Heart right ventricle (tissue), 16 donors: ENCODE data around the gene SLC22A4. TPM values are rescaled to one million over a fixed set of nuclear protein-coding genes. Genes with fewer than 3 reads are reported as not detected.

ENCODE experiments used
- ATAC-seq, 8 donors: fragments of 200-7000 bp; cut with Tn5 transposase; one replicate each; pipeline ENCODE4 v1.9.1; 2020; ENCODE audit warnings: mild to moderate bottlenecking in 8 of 8, moderate library complexity in 8 of 8, moderate number of reproducible peaks in 1 of 8
- DNase-seq, 2 donors: peaks; one replicate each; pipeline ENCODE4 v3.0.0-alpha.2; 2020
- H3K27ac ChIP-seq, 10 donors: fragments of 200-600 bp; sonication (generic) in 2 of 10; one replicate each; pipeline versions ENCODE4 v1.5.0 to v1.8.0; 2020 to 2022; ENCODE audit warnings: mild to moderate bottlenecking in 3 of 10
- H3K27me3 ChIP-seq, 7 donors: fragments of 200-600 bp; one replicate each; pipeline ENCODE4 v1.8.0; 2021 to 2022; ENCODE audit warnings: mild to moderate bottlenecking in 2 of 7
- H3K36me3 ChIP-seq, 9 donors: fragments of 200-600 bp; sonication (generic) in 1 of 9; one replicate each; pipeline versions ENCODE4 v1.5.0 to v1.8.0; 2020 to 2022; ENCODE audit warnings: mild to moderate bottlenecking in 2 of 9
- H3K4me1 ChIP-seq, 9 donors: fragments of 200-600 bp; sonication (generic) in 1 of 9; one replicate each; pipeline versions ENCODE4 v1.5.0 to v1.8.0; 2020 to 2022; ENCODE audit warnings: mild to moderate bottlenecking in 4 of 9
- H3K4me3 ChIP-seq, 10 donors: fragments of 200-600 bp; sonication (generic) in 2 of 10; one replicate each; pipeline versions ENCODE4 v1.5.0 to v1.8.0; 2020 to 2022; ENCODE audit warnings: mild to moderate bottlenecking in 7 of 10, moderate library complexity in 2 of 10
- H3K9me3 ChIP-seq, 11 donors: fragments of 200-600 bp in 10 of 11; sonication (generic) in 2 of 11; one replicate each; pipeline versions ENCODE4 v1.5.0 to v1.8.0; 2013 to 2022; ENCODE audit warnings: mild to moderate bottlenecking in 2 of 11, control low read depth in 1 of 11, moderate library complexity in 1 of 11
- WGBS, 2 donors: extraction: QIAGEN DNeasy Blood & Tissue Kit; methylation state at CpG; one replicate each; pipeline ENCODE4 v1.1.7; 2013; ENCODE audit warnings: inconsistent platforms in 1 of 2; 5-methylcytosine and 5-hydroxymethylcytosine counted together
- intact Hi-C, 10 donors: fragments of 100-400 bp; cut with DNase I; formaldehyde crosslinking; loops; one replicate each; pipeline versions ENCODE4 v1.11.1 to v1.14.2; 2022
- polyA plus RNA-seq, 2 donors: library from polyadenylated mRNA; stranded (reverse); fragments of 200-250 nt; gene quantifications; one replicate each; pipeline ENCODE4 v1.2.3, GENCODE V29; 2013
- total RNA-seq, 10 donors: library from RNA; stranded (reverse); fragmentation: NEBNext Ultra II Directional in 3 of 10; extraction: Animal tissue kit (Norgen Biotek cat#: 25700) in 3 of 10; gene quantifications; one replicate each; pipeline versions ENCODE4 v1.2.1 to v1.2.4, GENCODE V29; 2021 to 2023
- TF ChIP-seq, protein P1 (sequence below), 9 donors: fragments of 200-600 bp; sonication (generic) in 2 of 9; IDR thresholded peaks; one replicate each; pipeline versions ENCODE4 v1.5.0 to v1.8.0; 2021 to 2022; ENCODE audit warnings: antibody characterized with exemption in 9 of 9, mild to moderate bottlenecking in 5 of 9, moderate library complexity in 1 of 9
- donor health status: Arrhythmogenic right ventricular cardiomyopathy.
- donor health status: ischemic (EF 13 %, LVEDD 7.1; RV severe dilation, severe dysfunction).
- donor health status: healthy with polysubstance abuse.
- donor health status: DM: no; HTN: yes; CAD: no.
- donor health status: DM: no; HTN: no; CAD: no.
- donor health status: ischemic (EF 25% LVEDD 6.9; RV normal size, moderate dysfunction).
- donor health status: ischemic (EF 25% LVEDD 5.7; RV mildly dilated, moderate dysfunction).
- donor health status: healthy.
- donor health status: DM: yes; HTN: yes; CAD: no.
- donor health status: Ischemic cardiomyopathy.
- donor health status: ischemic (EF 35%, LVEDD 5.7; RV mildly dilated, moderate dysfunction).
- donor health status: nonischemic (EF 11% LVEDD 7.7; RV severe dilation, severe dysfunction).
- donor health status: DM: yes; HTN: yes; CAD: no.
- donor health status: PGD.
- donor health status: ischemic (EF 29% LVEDD 5.4; RV normal size, mild dysfunction).
- donor health status: nonischemic (EF 23%, LVEDD 6.1; RV moderate dilation, normal function).

Gene SLC22A4
- total and polyA plus RNA-seq, 12 donors = 0.39 to 9.0 (median 2.1) TPM

DNA sequence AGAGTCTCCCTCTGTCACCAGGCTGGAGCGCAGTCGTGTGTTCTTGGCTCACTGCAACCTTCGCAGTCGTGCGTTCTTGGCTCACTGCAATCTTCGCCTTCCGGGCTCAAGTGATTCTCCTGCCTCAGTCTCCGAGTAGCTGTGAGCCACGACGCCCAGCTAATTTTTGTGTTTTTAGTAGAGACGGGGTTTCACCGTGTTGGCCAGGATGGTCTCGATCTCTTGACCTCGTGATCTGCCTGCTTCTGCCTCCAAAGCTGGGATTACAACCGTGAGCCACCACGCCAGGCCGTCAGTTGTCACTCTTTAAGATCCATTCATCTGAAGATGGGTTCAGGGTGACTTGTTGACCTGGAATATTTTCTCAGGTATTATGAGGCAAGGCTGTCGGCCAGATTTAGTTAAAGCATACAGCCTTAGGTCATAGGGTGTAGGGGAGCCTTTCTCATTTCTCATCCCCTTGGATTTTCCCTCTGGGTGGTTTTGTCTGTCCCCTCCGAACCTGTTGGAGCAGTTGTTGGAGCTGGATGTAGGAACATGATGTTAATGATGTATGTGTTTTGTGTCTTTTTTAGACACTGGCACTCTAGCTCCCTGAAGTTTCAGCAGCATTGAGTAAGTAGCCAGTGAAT, 76.9 kb downstream of the SLC22A4 start:
- DNase-seq (peak in 1 of 2 donors; percentile 32), ATAC-seq (peak in 5 of 8 donors; percentile 24 to 45 (median 31))
- TF ChIP-seq, protein P1, sequence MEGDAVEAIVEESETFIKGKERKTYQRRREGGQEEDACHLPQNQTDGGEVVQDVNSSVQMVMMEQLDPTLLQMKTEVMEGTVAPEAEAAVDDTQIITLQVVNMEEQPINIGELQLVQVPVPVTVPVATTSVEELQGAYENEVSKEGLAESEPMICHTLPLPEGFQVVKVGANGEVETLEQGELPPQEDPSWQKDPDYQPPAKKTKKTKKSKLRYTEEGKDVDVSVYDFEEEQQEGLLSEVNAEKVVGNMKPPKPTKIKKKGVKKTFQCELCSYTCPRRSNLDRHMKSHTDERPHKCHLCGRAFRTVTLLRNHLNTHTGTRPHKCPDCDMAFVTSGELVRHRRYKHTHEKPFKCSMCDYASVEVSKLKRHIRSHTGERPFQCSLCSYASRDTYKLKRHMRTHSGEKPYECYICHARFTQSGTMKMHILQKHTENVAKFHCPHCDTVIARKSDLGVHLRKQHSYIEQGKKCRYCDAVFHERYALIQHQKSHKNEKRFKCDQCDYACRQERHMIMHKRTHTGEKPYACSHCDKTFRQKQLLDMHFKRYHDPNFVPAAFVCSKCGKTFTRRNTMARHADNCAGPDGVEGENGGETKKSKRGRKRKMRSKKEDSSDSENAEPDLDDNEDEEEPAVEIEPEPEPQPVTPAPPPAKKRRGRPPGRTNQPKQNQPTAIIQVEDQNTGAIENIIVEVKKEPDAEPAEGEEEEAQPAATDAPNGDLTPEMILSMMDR (IDR thresholded peaks at IDR 0.05) = no peak
- H3K36me3 ChIP-seq = no peaks in the 10 kb centered on the region
- 73 to 89% methylated on average over 19 of the region's 19 CpGs for WGBS, 2 donors
- peak overlapping the region in 7 of 10 donors; percentile 88 to 92 (median 90) for H3K27ac ChIP-seq
- H3K4me3 ChIP-seq = peak overlapping the region in 8 of 10 donors; percentile 62 to 82 (median 75)
- intact Hi-C loops = loop anchor here in 6 of 10 donors (5.0 to 10.0 kb wide), 4 partner anchors 79 to 454 kb away; partner anchors contain the start of gene SLC22A4 (in 2 of the 6)
- H3K9me3 ChIP-seq = no peaks in the 10 kb centered on the region
- H3K4me1 ChIP-seq = peaks cover 3 to 49% (median 24%) of the 10 kb centered on the region in 9 donors
- H3K27me3 ChIP-seq = no peaks in the 10 kb centered on the region

DNA sequence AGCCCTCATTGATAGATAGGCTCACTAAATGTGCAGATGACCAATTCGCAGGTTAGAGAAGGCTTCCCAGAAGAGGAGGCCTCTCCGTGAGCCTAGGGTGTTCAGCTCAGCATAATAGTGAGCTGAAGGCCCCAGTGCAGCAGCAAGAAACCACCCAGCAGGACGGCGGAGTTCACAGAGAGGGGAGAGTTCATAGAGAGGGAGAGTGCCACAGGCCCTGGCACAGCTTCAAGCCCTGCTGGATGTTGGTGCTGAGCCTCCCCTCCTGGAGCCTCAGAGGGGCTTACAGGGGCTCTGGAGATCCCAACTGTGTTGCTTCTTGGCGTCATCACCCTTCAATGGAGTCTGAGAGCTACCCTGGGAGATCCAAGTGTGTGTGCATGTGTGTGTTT, 77.4 kb downstream of the SLC22A4 start:
- H3K27ac ChIP-seq = peak overlapping the region in 3 of 10 donors; percentile 6 to 90 (median 88)

DNA sequence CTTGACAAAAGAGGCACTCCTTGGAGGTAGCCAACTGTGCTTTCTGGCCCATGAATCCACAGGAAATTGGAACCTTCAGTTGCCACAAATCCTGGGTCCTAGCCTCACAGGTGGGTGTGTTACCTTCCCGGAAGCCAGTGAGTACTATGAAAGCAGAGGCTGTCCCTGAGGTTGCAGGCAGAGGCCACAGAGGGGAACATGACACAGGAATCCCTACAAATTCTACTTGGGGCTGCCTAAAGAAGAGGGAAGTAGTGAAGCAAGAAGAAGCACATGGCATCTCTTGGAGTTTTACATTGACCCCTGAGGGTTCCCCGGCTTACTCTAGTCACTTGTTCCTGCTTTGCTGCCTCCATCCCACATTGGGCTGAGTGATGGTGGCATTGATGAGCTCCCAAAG, 77.9 kb downstream of the SLC22A4 start:
- ATAC-seq (no peak), DNase-seq (no peak)
- intact Hi-C loops = loop anchor here in 6 of 10 donors (5.0 to 10.0 kb wide), 4 partner anchors 80 to 453 kb away; partner anchors contain the start of gene SLC22A4 (in 2 of the 6)
- Histone ChIP-seq H3K9me3 (no peaks in the 10 kb centered on the region), H3K4me1 (peaks cover 3 to 60% (median 34%) of the 10 kb centered on the region in 9 donors), H3K27me3 (no peaks in the 10 kb centered on the region), H3K4me3 (no peak overlapping the region), H3K27ac (peak overlapping the region in 1 of 10 donors; percentile 6), H3K36me3 (no peaks in the 10 kb centered on the region)
- TF ChIP-seq, protein P1 (IDR thresholded peaks at IDR 0.05) = no peak
- WGBS, 2 donors = 77 to 88% methylated on average over 2 of the region's 2 CpGs

More for the DNA sequence above, 77.4 kb downstream of the SLC22A4 start:
- Histone ChIP-seq H3K4me3 (no peak overlapping the region), H3K36me3 (no peaks in the 10 kb centered on the region), H3K9me3 (no peaks in the 10 kb centered on the region), H3K4me1 (peaks cover 3 to 54% (median 28%) of the 10 kb centered on the region in 9 donors), H3K27me3 (no peaks in the 10 kb centered on the region)
- intact Hi-C loops = loop anchor here in 6 of 10 donors (5.0 to 10.0 kb wide), 4 partner anchors 79 to 453 kb away; partner anchors contain the start of gene SLC22A4 (in 2 of the 6)
- ATAC-seq = no peak
- DNase-seq = no peak
- TF ChIP-seq, protein P1 (IDR thresholded peaks at IDR 0.05) = no peak
- 88 to 93% methylated on average over 5 of the region's 5 CpGs for WGBS, 2 donors

DNA sequence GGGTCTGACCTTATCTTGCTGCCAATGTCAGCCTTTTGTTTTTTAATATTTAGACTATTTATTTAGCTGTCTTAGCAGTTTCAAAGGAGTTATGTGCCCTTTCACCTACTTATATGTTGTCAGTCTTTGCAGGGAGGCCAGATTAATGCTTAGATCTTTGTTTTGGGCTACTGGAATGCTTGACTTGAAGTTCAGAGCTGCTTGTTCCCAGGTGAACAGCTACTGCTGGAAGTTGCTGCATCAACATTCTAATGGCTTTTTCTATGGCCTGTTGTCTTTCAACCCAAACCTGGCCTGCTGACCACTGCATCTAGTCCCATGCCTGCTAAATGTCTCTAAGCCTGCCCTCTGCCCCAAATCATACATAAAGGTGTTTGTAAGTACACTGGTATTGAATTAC, 78.3 kb downstream of the SLC22A4 start:
- intact Hi-C loops = loop anchor here in 6 of 10 donors (5.0 to 10.0 kb wide), 4 partner anchors 80 to 452 kb away; partner anchors contain the start of gene SLC22A4 (in 2 of the 6)
- Histone ChIP-seq H3K9me3 (no peaks in the 10 kb centered on the region), H3K27me3 (no peaks in the 10 kb centered on the region), H3K4me1 (peaks cover 3 to 64% (median 37%) of the 10 kb centered on the region in 9 donors), H3K36me3 (no peaks in the 10 kb centered on the region), H3K4me3 (no peak overlapping the region), H3K27ac (no peak overlapping the region)
- ATAC-seq = no peak
- DNase-seq = no peak
- TF ChIP-seq, protein P1 (IDR thresholded peaks at IDR 0.05) = no peak
